Brain microvascular endothelial cell (primary cell): ENCODE measurements around the gene AGO3.

Experiments used
- DNase-seq: peaks from one replicate; pipeline ENCODE4 v3.0.0-alpha.2; 2020
- H3K27ac ChIP-seq: fragments of 250-450 bp; sonication (Bioruptor Pico); 2 replicates; pipeline ENCODE4 v1.5.1; 2020; ENCODE audit warnings: mild to moderate bottlenecking, moderate library complexity
- H3K27me3 ChIP-seq: fragments of 250-450 bp; sonication (Bioruptor Pico); replicated peaks from 2 replicates; pipeline ENCODE4 v1.5.1; 2020; ENCODE audit warnings: mild to moderate bottlenecking
- H3K36me3 ChIP-seq: fragments of 250-450 bp; sonication (Bioruptor Pico); replicated peaks from 2 replicates; pipeline ENCODE4 v1.5.1; 2020; ENCODE audit warnings: mild to moderate bottlenecking
- H3K4me3 ChIP-seq: 2 replicates; pipeline ENCODE4 v1.5.1; 2011; ENCODE audit warnings: low read depth, mild to moderate bottlenecking, control low read depth, low read length, moderate library complexity
- CTCF ChIP-seq: IDR thresholded peaks from 2 replicates; pipeline ENCODE4 v1.5.1; 2011; ENCODE audit warnings: low read depth, mild to moderate bottlenecking, moderate library complexity, low read length, control low read depth, inconsistent platforms; ENCODE audit errors: missing control alignments
- in situ Hi-C: cut with HindIII; loops from 2 replicates; pipeline ENCODE4 v1.10.0; 2017; ENCODE audit warnings: low sequenced_read_pairs, low pct_ligation_motif_present

AGO3 gene

GRCh38 chr1:35929730-35930592 is 944 bp upstream of the AGO3 start:
- no peaks in the 10 kb centered on the region for H3K36me3 ChIP-seq
- in situ Hi-C loops: no loop called here
- no peak for TF ChIP-seq CTCF
- peak overlapping the region; percentile 91 for H3K4me3 ChIP-seq
- H3K27me3 ChIP-seq: no peaks in the 10 kb centered on the region
- H3K27ac ChIP-seq: peak overlapping the region; percentile 96
- DNase-seq: peak; percentile 33

- Histone ChIP-seq H3K36me3 (no peaks in the 10 kb centered on the region), H3K4me3 (peak overlapping the region; percentile 91), H3K27ac (peak overlapping the region; percentile 96), H3K27me3 (no peaks in the 10 kb centered on the region)
- peak; percentile 9 for DNase-seq
- TF ChIP-seq CTCF: no peak
- in situ Hi-C loops: no loop called here
Measured at GRCh38 chr1:35931446-35932157, 697 bp downstream of the AGO3 start.

GRCh38 chr1:35932158-35932636 is 1.3 kb downstream of the AGO3 start:
- no peak overlapping the region for H3K27ac ChIP-seq
- in situ Hi-C loops: no loop called here
- no peak for DNase-seq
- H3K27me3 ChIP-seq: no peaks in the 10 kb centered on the region
- no peak for TF ChIP-seq CTCF
- H3K4me3 ChIP-seq: peak overlapping the region; percentile 91
- H3K36me3 ChIP-seq: no peaks in the 10 kb centered on the region

- no peaks in the 10 kb centered on the region for H3K36me3 ChIP-seq
- in situ Hi-C loops: no loop called here
Measured at GRCh38 chr1:35932941-35933340, 2.0 kb downstream of the AGO3 start.

More at GRCh38 chr1:35932941-35933340, 2.0 kb downstream of the AGO3 start:
- TF ChIP-seq CTCF: no peak
- Histone ChIP-seq H3K4me3 (no peak overlapping the region), H3K27me3 (no peaks in the 10 kb centered on the region), H3K27ac (no peak overlapping the region)
- DNase-seq: no peak
